Uterus (tissue), 2 donors: Measurements from ENCODE around the gene SMIM44.

ENCODE experiments used
- CTCF ChIP-seq, 4 experiments: fragments of 200-600 bp in 2 of 4; fragments of 450-650 bp in 2 of 4; sonication (generic) in 2 of 4; IDR thresholded peaks; one replicate each; pipeline ENCODE4 v1.5.1; 2016 to 2019; ENCODE audit warnings: antibody characterized with exemption in 4 of 4, mild to moderate bottlenecking in 2 of 4, moderate library complexity in 1 of 4
- POLR2A ChIP-seq, 2 donors: fragments of 450-650 bp; IDR thresholded peaks; one replicate each; pipeline ENCODE4 v1.6.1; 2016; ENCODE audit warnings: antibody characterized with exemption in 2 of 2, mild to moderate bottlenecking in 1 of 2, moderate library complexity in 1 of 2

GRCh38 chr19:3528539-3529211 lies 45.4 kb upstream of the SMIM44 start:
- TF ChIP-seq POLR2A (IDR thresholded peaks at IDR 0.05) (no peak), CTCF (IDR thresholded peaks at IDR 0.05) (no peak)
